Activated T-cell treated with anti-CD3 and anti-CD28 coated beads, Interleukin-2, amount 50 U/mL, for 1 hour (primary cell): ENCODE measurements around the gene SEC24D.

Experiments
- DNase-seq: peaks from one replicate; pipeline ENCODE4 v3.0.0-alpha.2; 2020

Gene SEC24D

DNA sequence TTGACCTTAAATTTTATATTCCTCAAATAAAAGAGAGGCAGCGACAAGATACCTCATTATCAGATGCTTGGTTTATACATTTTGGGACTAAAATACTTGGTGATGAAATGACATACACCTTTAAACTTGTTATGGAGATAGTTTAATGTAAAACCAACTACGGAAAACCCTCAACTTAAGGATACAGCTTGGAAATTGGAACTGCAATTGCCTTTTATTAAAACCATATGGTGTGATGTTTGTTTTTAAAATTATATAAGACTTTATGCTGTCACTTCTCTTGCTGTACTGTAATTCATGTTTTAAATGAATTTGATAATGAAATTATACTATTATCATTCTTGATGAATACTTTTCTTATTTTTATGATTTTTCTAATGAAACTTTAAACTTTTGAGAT lies 124.9 kb downstream of the SEC24D start:
- DNase-seq, result no peak

DNA sequence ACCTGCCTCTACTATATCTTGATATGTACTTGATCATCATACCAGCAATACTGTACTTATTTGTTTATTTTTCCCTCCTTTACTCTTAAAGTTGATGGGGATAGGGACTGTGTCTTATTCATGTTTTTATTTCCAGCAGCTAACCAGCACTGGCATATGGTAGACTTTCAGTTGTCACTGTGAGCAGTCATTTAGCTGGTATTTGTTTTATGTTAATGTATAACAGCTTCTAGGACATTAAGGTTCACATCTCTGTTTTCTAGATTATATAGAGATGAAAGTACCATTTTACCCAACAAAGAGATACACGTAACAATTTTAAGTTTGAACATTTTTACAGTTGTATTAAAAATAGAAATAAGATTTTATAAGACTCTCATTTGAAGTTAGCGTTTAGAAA lies 132.8 kb downstream of the SEC24D start:
- DNase-seq, result no peak

DNA sequence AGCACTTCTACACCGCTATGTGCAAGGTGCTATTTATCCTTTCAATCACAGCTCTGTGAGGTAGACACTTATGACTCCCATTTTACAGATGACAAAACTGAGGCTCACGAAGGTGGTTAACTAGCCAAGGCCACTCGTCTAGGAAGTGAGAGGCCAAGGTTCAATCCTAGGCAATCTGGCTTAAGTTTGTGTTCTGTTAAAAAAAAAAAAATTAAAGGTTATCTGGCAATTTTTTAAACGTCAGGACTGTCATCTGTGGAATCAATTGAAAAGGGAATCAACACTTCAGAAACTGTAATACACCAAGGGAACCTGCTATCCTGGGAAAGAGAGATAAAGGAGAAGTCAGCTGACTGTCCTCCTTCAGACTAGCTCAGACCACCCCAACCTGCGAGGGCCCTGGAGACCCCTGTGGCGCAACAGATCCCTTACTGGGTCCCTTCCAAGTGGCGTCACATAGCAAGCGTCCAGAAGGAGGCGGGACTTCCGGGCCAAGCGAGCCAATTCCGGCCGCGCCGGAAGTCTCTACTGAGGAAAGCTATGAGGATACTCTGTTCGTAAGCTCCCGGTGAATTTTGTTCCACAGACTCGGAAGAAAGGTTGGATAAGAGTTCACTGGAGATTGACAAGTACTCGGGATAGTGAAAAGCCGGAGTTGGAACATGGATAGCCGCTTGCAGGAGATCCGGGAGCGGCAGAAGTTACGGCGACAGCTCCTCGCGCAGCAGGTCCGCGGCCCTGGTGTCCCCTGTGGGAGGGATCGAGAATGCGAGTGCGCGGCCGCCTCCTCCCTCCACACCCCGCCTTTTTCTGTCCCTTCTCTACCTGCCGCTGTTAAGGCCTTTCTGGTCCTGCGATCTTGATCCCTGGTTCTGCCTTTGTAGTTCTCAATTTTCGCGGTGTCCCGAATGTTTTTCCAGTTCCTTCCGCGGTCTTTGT lies 150.8 kb downstream of the SEC24D start, which contains the start of gene METTL14:
METTL14 (plus strand) TSS at position 520 of the 939 bp plus-strand sequence; CDS start at position 663, 143 bp downstream.
- peak; percentile 84 for DNase-seq

DNA sequence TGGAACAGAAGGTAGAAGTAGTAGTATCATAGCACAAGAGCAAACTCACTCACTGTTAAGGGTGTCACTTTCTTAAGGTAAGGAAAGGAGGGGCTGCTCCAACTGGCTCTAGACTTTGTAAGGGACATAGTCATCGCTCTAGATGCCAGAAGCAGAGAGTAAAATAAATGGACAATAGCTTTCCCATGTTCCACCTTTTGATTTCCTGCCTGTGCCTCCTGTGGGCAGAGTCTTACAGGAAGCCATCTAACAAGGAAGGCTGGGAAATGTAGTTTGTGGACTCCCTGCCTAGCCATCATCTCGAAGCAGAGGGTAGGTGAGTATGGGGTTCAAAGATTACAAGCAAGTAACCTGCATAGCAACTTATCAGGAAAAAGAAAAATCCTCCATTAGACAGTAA lies 152.4 kb downstream of the SEC24D start:
- DNase-seq, result no peak

DNA sequence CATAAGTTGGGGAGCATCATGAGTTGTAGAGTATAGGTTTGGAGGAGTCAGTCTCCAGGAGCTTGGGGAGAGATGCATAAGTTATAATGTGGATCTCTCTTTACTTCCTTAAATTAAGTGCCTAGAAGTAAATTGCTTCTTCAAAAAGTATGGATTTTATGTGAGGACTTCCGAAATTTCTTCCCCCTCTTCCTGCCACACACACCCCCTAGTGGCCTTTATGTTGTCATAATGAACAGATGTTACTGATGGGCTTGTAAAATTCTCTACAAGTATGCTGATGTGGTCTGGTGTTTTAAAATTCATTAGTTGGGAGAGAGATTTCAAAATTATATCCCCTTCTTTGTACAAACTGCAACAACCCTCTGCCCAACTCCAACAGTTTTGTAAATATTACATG lies 153.0 kb downstream of the SEC24D start:
- DNase-seq, result no peak

DNA sequence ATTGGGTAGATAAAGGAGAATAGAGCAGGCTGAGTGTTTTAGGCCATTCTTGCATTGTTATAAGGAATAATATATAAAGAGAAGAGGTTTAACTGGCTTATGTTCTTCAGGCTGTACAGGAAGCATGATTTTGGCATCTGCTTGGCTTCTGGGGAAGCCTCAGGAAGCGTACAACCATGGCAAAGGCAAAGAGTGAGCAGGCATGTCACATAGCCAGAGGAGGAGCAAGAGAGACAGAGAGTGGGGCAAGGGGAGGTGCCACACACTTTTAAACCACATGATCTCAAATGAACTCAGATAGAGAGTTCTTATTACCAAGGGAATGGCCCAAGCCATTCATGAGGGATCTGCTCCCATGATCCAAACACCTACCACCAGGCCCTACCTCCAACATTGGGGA lies 155.1 kb downstream of the SEC24D start:
- DNase-seq, result no peak

DNA sequence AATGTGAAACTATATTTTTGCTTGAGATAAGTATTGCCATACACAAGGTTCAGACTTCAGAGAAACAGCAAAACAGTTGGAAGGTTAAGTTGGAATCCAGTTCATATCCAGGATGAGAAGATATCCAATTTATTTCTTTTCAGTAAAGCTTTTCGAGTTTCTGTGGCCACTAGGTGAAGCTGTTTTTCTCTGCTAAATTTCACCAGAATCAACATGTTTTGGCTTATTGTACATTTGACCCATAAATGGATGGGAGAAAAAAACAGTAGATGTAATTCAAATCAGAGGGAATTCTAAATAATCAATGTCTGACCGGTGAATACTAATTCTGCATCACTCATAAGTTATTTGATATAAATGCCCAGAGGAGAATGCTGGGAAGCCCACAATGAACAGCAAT lies 159.8 kb downstream of the SEC24D start:
- DNase-seq, result no peak
